Caco-2 (cell line): Measurements from ENCODE around the gene MTREX. TPM values are rescaled to one million over a fixed set of nuclear protein-coding genes. Genes with fewer than 3 reads are reported as not detected.
A peak's percentile ranks its signal among the peaks of the same experiment; 100 is the strongest.

Source experiments
- BruUV-seq: library from RNA; stranded (reverse); fragments of 400-500 nt; replicated peaks from 2 replicates; lab custom pipeline; 2021; lab: Mats Ljungman, UMichigan
- CTCF ChIA-PET: fragments of 300-600 bp; sonication (Branson Sonifier 250); formaldehyde crosslinking; loops from one replicate; lab custom pipeline; 2022; ENCODE audit warnings: antibody characterized with exemption; lab: Charles Lee
- POLR2A ChIA-PET: fragments of 300-600 bp; sonication (Branson Sonifier 250); formaldehyde crosslinking; loops from one replicate; lab custom pipeline; 2022; ENCODE audit warnings: antibody characterized with exemption; lab: Charles Lee
- DNase-seq, 2 experiments: peaks; one replicate each; pipeline versions ENCODE4 v3.0.0 to v3.0.0-alpha.2; 2020 to 2022
- H3K27me3 ChIP-seq: replicated peaks from 2 replicates; pipeline ENCODE4 v1.6.0; 2011; ENCODE audit warnings: low read length; ENCODE audit not compliant: control insufficient read depth, insufficient read depth
- H3K36me3 ChIP-seq: 2 replicates; pipeline ENCODE4 v1.5.1; 2011; ENCODE audit warnings: low read length; ENCODE audit not compliant: control insufficient read depth, insufficient read depth
- H3K4me1 ChIP-seq: fragments of 250-450 bp; sonication (Bioruptor Pico); 2 replicates; pipeline ENCODE4 v1.5.1; 2020; ENCODE audit warnings: mild to moderate bottlenecking
- H3K4me3 ChIP-seq: 2 replicates; pipeline ENCODE4 v1.5.1; 2011; ENCODE audit warnings: low read depth, mild to moderate bottlenecking, control low read depth, low read length
- H3K9me3 ChIP-seq: fragments of 250-450 bp; sonication (Bioruptor Pico); 2 replicates; pipeline ENCODE4 v1.5.1; 2020; ENCODE audit warnings: mild to moderate bottlenecking, moderate library complexity
- H3K27ac Mint-ChIP-seq: one replicate; pipeline ENCODE4 v1.8.0; 2022; ENCODE audit warnings: mixed read lengths; ENCODE audit not compliant: unreplicated experiment
- H3K27me3 Mint-ChIP-seq: one replicate; pipeline ENCODE4 v1.8.0; 2022; ENCODE audit warnings: mixed read lengths; ENCODE audit not compliant: insufficient read depth, unreplicated experiment
- H3K36me3 Mint-ChIP-seq: one replicate; pipeline ENCODE4 v1.8.0; 2022; ENCODE audit warnings: mild to moderate bottlenecking, mixed read lengths; ENCODE audit not compliant: insufficient read depth, unreplicated experiment
- H3K4me1 Mint-ChIP-seq: one replicate; pipeline ENCODE4 v1.8.0; 2022; ENCODE audit warnings: low read depth, mixed read lengths; ENCODE audit not compliant: unreplicated experiment
- H3K4me3 Mint-ChIP-seq: one replicate; pipeline ENCODE4 v1.8.0; 2022; ENCODE audit warnings: mild to moderate bottlenecking, moderate library complexity, mixed read lengths; ENCODE audit not compliant: unreplicated experiment
- H3K9me3 Mint-ChIP-seq: one replicate; pipeline ENCODE4 v1.8.0; 2022; ENCODE audit warnings: mixed read lengths; ENCODE audit not compliant: unreplicated experiment
- CTCF ChIP-seq, 2 experiments: fragments of 200-600 bp in 1 of 2; IDR thresholded peaks; 1 replicate in 1 of 2; 2 replicates in 1 of 2; pipeline versions ENCODE4 v1.5.1 to v1.8.0; 2011 to 2022; ENCODE audit warnings: antibody characterized with exemption in 1 of 2, control low read depth in 1 of 2, inconsistent platforms in 1 of 2, low read depth in 1 of 2, low read length in 1 of 2, mild to moderate bottlenecking in 1 of 2, moderate library complexity in 1 of 2; ENCODE audit not compliant: insufficient read depth in 1 of 2, severe bottlenecking in 1 of 2, unreplicated experiment in 1 of 2
- intact Hi-C: fragments of 100-400 bp; cut with micrococcal nuclease; formaldehyde crosslinking; loops from one replicate; pipeline ENCODE4 v1.10.0; 2022; ENCODE audit not compliant: unreplicated experiment
- total RNA-seq: library from RNA; stranded (reverse); gene quantifications from 2 replicates; pipeline ENCODE4 v1.2.3, GENCODE V29; 2022

MTREX gene
- total RNA-seq, 1 experiment from 2014 or later: 83.7 TPM

- peaks cover 2% of the 10 kb centered on the region; the same call in 1 of the 2 replicates for H3K36me3 ChIP-seq
- ChIA-PET CTCF (no interaction called here), POLR2A (no interaction called here)
- no peak for TF ChIP-seq CTCF (IDR thresholded peaks at IDR 0.05; ENCODE audit: insufficient read depth in 1 of 2, low read depth in 1 of 2, low read length in 1 of 2, severe bottlenecking in 1 of 2, unreplicated experiment in 1 of 2)
- Mint-ChIP-seq H3K4me3 (no peak overlapping the region), H3K27ac (no peak overlapping the region), H3K36me3 (peaks cover 57% of the 10 kb centered on the region), H3K4me1 (no peaks in the 10 kb centered on the region), H3K27me3 (no peaks in the 10 kb centered on the region), H3K9me3 (peaks cover 11% of the 10 kb centered on the region)
- no peaks in the 10 kb centered on the region for H3K4me1 ChIP-seq
- BruUV-seq: no TSS peak
- H3K4me3 ChIP-seq: no peak overlapping the region
- intact Hi-C loops: no loop called here
- H3K27me3 ChIP-seq: no peaks in the 10 kb centered on the region
- DNase-seq: no peak
- 0 out of 2 replicates have a peak, but pooled peaks cover 4% of the 10 kb centered on the region for H3K9me3 ChIP-seq
Measured at GRCh38 chr5:55377810-55378209, 70.0 kb downstream of the MTREX start.

GRCh38 chr5:55383254-55383653, 75.5 kb downstream of the MTREX start:
- Mint-ChIP-seq H3K4me3 (no peak overlapping the region), H3K36me3 (peaks cover 50% of the 10 kb centered on the region), H3K4me1 (peaks cover 5% of the 10 kb centered on the region), H3K27ac (no peak overlapping the region), H3K9me3 (no peaks in the 10 kb centered on the region), H3K27me3 (no peaks in the 10 kb centered on the region)
- no peak for DNase-seq
- intact Hi-C loops: no loop called here
- Histone ChIP-seq H3K9me3 (no peaks in the 10 kb centered on the region), H3K27me3 (no peaks in the 10 kb centered on the region), H3K36me3 (no peaks in the 10 kb centered on the region), H3K4me1 (peaks cover 4% of the 10 kb centered on the region; the same call in 1 of the 2 replicates), H3K4me3 (no peak overlapping the region)
- ChIA-PET POLR2A (no interaction called here), CTCF (no interaction called here)
- no TSS peak for BruUV-seq
- TF ChIP-seq CTCF (IDR thresholded peaks at IDR 0.05; ENCODE audit: insufficient read depth in 1 of 2, low read depth in 1 of 2, low read length in 1 of 2, severe bottlenecking in 1 of 2, unreplicated experiment in 1 of 2): no peak

- Mint-ChIP-seq H3K36me3 (peaks cover 58% of the 10 kb centered on the region), H3K4me3 (no peak overlapping the region), H3K9me3 (no peaks in the 10 kb centered on the region), H3K27me3 (no peaks in the 10 kb centered on the region), H3K4me1 (peaks cover 5% of the 10 kb centered on the region), H3K27ac (peak overlapping the region; percentile 10)
- ChIA-PET POLR2A (no interaction called here), CTCF (no interaction called here)
- no peak overlapping the region for H3K4me3 ChIP-seq
- H3K36me3 ChIP-seq: no peaks in the 10 kb centered on the region
- no peaks in the 10 kb centered on the region for H3K9me3 ChIP-seq
- DNase-seq: no peak
- peaks cover 4% of the 10 kb centered on the region; the same call in 1 of the 2 replicates for H3K4me1 ChIP-seq
- no peaks in the 10 kb centered on the region for H3K27me3 ChIP-seq
- no peak for TF ChIP-seq CTCF (IDR thresholded peaks at IDR 0.05; ENCODE audit: insufficient read depth in 1 of 2, low read depth in 1 of 2, low read length in 1 of 2, severe bottlenecking in 1 of 2, unreplicated experiment in 1 of 2)
- intact Hi-C loops: no loop called here
- no TSS peak for BruUV-seq
Measured at GRCh38 chr5:55384072-55384471, 76.3 kb downstream of the MTREX start.
